ENCODE results near the gene COPA. TPM values are rescaled to one million over a fixed set of nuclear protein-coding genes. Genes with fewer than 3 reads are reported as not detected.

COPA gene
- total RNA-seq, 1 donor from 2014 or later, result 143 TPM

DNA sequence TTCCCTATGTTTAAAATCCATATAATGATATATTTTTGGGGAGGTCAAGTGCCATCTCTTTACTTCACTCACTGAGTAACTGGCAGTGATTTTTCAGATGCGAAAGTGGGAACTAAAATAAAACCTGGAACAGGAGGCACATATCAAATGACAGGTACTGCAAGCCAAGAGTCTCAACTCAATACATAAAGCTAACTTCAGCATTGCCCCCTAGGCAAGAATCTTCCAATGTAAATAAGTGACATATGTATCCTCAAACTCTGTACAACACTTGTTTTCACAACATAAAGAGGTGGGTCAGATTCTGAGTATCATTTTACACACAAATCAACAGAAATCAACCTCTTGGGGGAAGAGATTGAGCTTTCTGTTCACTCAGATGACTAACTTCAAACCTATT, 98.8 kb downstream of the COPA start:
- H3K4me3 Mint-ChIP-seq (ENCODE audit: low read depth), result no peak overlapping the region

DNA sequence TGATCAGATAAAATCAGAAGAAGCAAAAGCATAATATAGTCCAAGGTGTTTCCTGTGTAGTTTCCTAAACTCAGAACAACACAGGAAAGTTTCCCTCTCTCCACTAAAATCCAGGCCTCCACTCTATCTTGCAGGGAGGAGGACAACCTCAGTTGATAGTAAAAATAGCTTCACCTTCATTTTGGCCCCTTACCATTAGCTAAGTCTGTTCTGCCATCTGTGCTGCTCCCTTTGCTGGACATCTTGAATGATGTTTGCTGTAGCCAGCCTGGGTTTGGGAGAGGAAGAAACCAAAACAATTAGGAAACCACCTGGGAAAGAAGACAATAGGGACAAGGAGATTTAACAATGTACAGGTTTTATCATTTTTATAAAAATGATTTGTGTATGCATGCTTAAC, 99.3 kb downstream of the COPA start:
- H3K4me3 Mint-ChIP-seq (ENCODE audit: low read depth), result no peak overlapping the region

More for the DNA sequence above, 98.8 kb downstream of the COPA start:
- Mint-ChIP-seq H3K4me1 (ENCODE audit: low read depth) (peaks cover 3% of the 10 kb centered on the region), H3K27ac (no peak overlapping the region), H3K36me3 (ENCODE audit: insufficient read depth) (peaks cover 10% of the 10 kb centered on the region), H3K27me3 (no peaks in the 10 kb centered on the region), H3K9me3 (ENCODE audit: low read depth) (no peaks in the 10 kb centered on the region)
- no peak for DNase-seq (ENCODE audit: low spot score, unreplicated experiment)
- TF ChIP-seq, protein P1, sequence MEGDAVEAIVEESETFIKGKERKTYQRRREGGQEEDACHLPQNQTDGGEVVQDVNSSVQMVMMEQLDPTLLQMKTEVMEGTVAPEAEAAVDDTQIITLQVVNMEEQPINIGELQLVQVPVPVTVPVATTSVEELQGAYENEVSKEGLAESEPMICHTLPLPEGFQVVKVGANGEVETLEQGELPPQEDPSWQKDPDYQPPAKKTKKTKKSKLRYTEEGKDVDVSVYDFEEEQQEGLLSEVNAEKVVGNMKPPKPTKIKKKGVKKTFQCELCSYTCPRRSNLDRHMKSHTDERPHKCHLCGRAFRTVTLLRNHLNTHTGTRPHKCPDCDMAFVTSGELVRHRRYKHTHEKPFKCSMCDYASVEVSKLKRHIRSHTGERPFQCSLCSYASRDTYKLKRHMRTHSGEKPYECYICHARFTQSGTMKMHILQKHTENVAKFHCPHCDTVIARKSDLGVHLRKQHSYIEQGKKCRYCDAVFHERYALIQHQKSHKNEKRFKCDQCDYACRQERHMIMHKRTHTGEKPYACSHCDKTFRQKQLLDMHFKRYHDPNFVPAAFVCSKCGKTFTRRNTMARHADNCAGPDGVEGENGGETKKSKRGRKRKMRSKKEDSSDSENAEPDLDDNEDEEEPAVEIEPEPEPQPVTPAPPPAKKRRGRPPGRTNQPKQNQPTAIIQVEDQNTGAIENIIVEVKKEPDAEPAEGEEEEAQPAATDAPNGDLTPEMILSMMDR (IDR thresholded peaks at IDR 0.05; ENCODE audit: unreplicated experiment), result no peak

DNA sequence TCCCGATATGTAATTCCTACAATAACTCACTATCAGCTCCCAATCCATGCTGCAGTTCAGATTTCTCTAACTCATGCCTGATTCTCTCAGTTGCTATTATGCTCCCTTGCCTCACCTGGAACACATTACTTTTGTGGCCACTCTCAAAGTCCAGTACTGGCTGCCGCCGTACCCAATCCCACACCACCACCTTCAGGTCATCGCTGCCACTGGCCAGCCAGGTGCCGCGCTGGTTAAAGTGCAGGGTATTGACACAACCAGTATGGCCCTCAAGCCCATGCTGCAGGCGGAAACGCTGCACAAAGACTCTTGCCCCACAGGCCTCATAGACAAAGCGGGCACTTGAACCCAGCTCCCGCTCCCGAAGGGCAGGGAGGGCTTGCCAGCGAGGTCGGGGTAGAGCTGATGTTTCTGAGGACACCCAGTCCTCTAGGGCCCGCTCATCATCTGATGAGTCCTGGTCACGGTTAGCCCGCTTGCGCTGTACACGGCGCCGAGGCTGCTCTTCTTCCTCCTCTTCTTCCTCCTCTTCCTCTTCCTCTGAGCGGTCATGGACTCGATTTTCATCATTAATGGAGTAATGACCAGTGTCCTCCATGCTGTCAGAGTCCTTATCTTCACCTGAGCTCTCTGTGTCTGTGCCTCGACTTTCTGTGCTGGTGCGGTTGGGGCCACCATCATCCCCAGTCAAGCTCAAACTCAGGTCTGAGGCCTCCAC, 103.3 kb downstream of the COPA start:
- Mint-ChIP-seq H3K27ac (no peak overlapping the region), H3K4me3 (ENCODE audit: low read depth) (no peak overlapping the region)

More for the DNA sequence above, 99.3 kb downstream of the COPA start:
- DNase-seq (ENCODE audit: low spot score, unreplicated experiment), result no peak
- H3K4me1 Mint-ChIP-seq (ENCODE audit: low read depth), result peaks cover 3% of the 10 kb centered on the region
- TF ChIP-seq, protein P1 (IDR thresholded peaks at IDR 0.05; ENCODE audit: unreplicated experiment), result no peak
- no peaks in the 10 kb centered on the region for H3K9me3 Mint-ChIP-seq (ENCODE audit: low read depth)
- peaks cover 10% of the 10 kb centered on the region for H3K36me3 Mint-ChIP-seq (ENCODE audit: insufficient read depth)
- no peak overlapping the region for H3K27ac Mint-ChIP-seq
- H3K27me3 Mint-ChIP-seq, result no peaks in the 10 kb centered on the region

More for the DNA sequence above, 103.3 kb downstream of the COPA start:
- DNase-seq (ENCODE audit: low spot score, unreplicated experiment), result no peak
- Mint-ChIP-seq H3K9me3 (ENCODE audit: low read depth) (no peaks in the 10 kb centered on the region), H3K36me3 (ENCODE audit: insufficient read depth) (peaks cover 12% of the 10 kb centered on the region), H3K27me3 (no peaks in the 10 kb centered on the region), H3K4me1 (ENCODE audit: low read depth) (peaks cover 2% of the 10 kb centered on the region)
- TF ChIP-seq, protein P1 (IDR thresholded peaks at IDR 0.05; ENCODE audit: unreplicated experiment), result no peak

Other genes with a start within 250 kb of the COPA start
- 39.4 and 40.0 TPM in 2 replicates for gene IGSF8, start 244.6 kb downstream of the COPA start, total RNA-seq
- 0.11 TPM in 1 of 2 replicates, not detected in the other for gene ATP1A2, start 227.5 kb downstream of the COPA start, total RNA-seq
- not detected in 2 replicates for gene ATP1A4, start 191.6 kb downstream of the COPA start, total RNA-seq
- gene CASQ1, start 152.7 kb downstream of the COPA start, total RNA-seq, result not detected in 2 replicates
- 31.2 and 37.6 TPM in 2 replicates for gene PEA15, start 137.9 kb downstream of the COPA start, total RNA-seq
- 167 and 172 TPM in 2 replicates for gene DCAF8, start 80.7 kb downstream of the COPA start, total RNA-seq
- 73.8 and 74.8 TPM in 2 replicates for gene PEX19, start 58.1 kb downstream of the COPA start, total RNA-seq
- 139 and 142 TPM in 2 replicates for gene NCSTN, start 133 bp upstream of the COPA start, total RNA-seq
- 0.78 and 0.96 TPM in 2 replicates for gene NHLH1, start 23.8 kb upstream of the COPA start, total RNA-seq
- 75.6 and 80.4 TPM in 2 replicates for gene VANGL2, start 57.3 kb upstream of the COPA start, total RNA-seq
- gene SLAMF6, start 180.0 kb upstream of the COPA start, total RNA-seq, result not detected in 2 replicates
- gene CD84, start 236.2 kb upstream of the COPA start, total RNA-seq, result not detected in 2 replicates

All from progenitor cell of endocrine pancreas (in vitro differentiated cells).